Mucosa of rectum (tissue), 2 donors: ENCODE measurements around the gene OPCML.

Experiments used
- H3K27ac ChIP-seq, 2 donors: one replicate each; pipeline ENCODE4 v1.7.0; 2013; ENCODE audit warnings: inconsistent platforms in 2 of 2, low read depth in 2 of 2, low read length in 2 of 2
- H3K27me3 ChIP-seq, 2 donors: one replicate each; pipeline ENCODE4 v1.7.0; 2013; ENCODE audit warnings: low read length in 2 of 2; ENCODE audit not compliant: control insufficient read depth in 2 of 2, insufficient read depth in 2 of 2
- H3K36me3 ChIP-seq, 2 donors: one replicate each; pipeline ENCODE4 v1.7.0; 2013; ENCODE audit warnings: low read length in 2 of 2; ENCODE audit not compliant: control insufficient read depth in 2 of 2, insufficient read depth in 2 of 2
- H3K4me1 ChIP-seq, 2 donors: one replicate each; pipeline ENCODE4 v1.7.0; 2013; ENCODE audit warnings: low read length in 2 of 2, mild to moderate bottlenecking in 1 of 2; ENCODE audit not compliant: control insufficient read depth in 2 of 2, insufficient read depth in 2 of 2
- H3K4me3 ChIP-seq, 2 donors: one replicate each; pipeline ENCODE4 v1.7.0; 2013; ENCODE audit warnings: low read length in 2 of 2
- H3K9ac ChIP-seq, 2 donors: one replicate each; pipeline ENCODE4 v1.7.0; 2013; ENCODE audit warnings: low read length in 2 of 2, low read depth in 1 of 2, mild to moderate bottlenecking in 1 of 2
- H3K9me3 ChIP-seq, 2 donors: one replicate each; pipeline ENCODE4 v1.7.0; 2013; ENCODE audit warnings: low read length in 2 of 2; ENCODE audit not compliant: control insufficient read depth in 2 of 2
- donor health status: healthy.
- donor health status: Normal muscosa, but diverticular disease.

The OPCML gene

DNA sequence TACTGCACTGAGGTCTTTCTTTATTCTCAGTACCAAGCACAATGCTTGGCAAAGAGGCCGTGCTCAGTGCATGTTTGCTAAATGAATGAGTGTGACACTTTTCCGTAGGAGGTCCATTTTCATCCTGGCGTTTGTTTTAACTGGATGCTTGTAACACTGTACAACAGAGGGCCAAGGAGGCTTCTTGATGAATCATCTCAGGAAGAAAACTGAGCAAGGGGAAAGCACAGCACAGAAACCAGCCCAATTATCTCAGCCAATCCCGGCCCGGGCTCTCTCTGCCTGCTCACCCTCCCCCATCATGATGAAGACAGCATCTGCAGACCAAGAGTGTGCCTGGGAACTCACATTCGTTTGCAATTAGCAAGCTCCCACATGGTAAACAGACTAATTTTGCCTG lies 570.3 kb downstream of the OPCML start:
- Histone ChIP-seq H3K4me1 (no peaks in the 10 kb centered on the region), H3K27me3 (no peaks in the 10 kb centered on the region), H3K4me3 (no peak overlapping the region), H3K27ac (no peak overlapping the region), H3K9me3 (no peaks in the 10 kb centered on the region), H3K36me3 (no peaks in the 10 kb centered on the region), H3K9ac (no peak overlapping the region)

GRCh38 chr11:132961453-132961852 lies 570.8 kb downstream of the OPCML start:
- Histone ChIP-seq H3K4me1 (no peaks in the 10 kb centered on the region), H3K9me3 (no peaks in the 10 kb centered on the region), H3K4me3 (no peak overlapping the region), H3K27me3 (no peaks in the 10 kb centered on the region), H3K36me3 (no peaks in the 10 kb centered on the region), H3K9ac (no peak overlapping the region), H3K27ac (no peak overlapping the region)

DNA sequence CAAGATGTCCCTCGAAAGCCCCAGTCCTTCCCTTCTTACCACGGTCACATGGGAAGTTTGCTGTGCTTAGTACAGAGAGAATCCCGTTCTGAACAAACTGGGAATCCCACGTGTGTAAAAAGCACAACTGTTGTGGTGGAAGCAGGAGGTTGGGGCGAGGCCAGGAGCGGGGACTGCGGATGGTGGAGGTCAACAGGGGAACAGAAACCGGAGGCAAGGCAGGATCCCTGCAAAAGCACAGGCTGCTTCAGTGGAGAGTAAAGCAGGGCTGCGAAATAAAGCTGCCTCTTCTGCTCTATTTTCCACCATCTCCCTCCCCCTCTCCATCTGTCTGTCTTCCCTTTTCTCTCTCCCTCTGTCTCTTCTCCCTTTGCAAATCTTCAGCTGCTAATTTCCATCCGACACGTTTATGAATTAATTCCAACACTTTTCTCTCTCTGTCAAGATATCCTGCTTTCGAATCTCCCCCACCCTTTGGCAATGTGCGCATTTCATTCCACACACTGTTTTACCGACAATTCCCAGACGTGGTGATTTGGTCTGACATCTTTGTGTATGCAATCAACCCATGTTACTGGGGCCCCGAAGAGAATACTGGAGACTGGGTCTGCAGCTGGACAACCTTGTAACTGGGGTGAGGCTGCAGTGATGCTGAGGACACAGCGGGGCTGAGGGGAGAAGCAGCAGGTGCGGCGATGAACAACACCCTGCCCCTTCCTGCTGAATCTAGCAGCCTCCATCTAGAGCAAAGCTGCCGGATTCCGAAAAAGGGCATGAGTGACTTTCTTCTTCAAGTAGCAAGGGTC lies 571.8 kb downstream of the OPCML start:
- no peak overlapping the region for H3K9ac ChIP-seq
- no peaks in the 10 kb centered on the region for H3K27me3 ChIP-seq
- no peaks in the 10 kb centered on the region for H3K36me3 ChIP-seq
- H3K4me1 ChIP-seq, result no peaks in the 10 kb centered on the region
- H3K9me3 ChIP-seq, result no peaks in the 10 kb centered on the region
- no peak overlapping the region for H3K4me3 ChIP-seq
- no peak overlapping the region for H3K27ac ChIP-seq

- H3K27me3 ChIP-seq, result no peaks in the 10 kb centered on the region
- H3K4me3 ChIP-seq, result no peak overlapping the region
- no peak overlapping the region for H3K27ac ChIP-seq
- H3K4me1 ChIP-seq, result no peaks in the 10 kb centered on the region
- no peaks in the 10 kb centered on the region for H3K36me3 ChIP-seq
- H3K9me3 ChIP-seq, result no peaks in the 10 kb centered on the region
- H3K9ac ChIP-seq, result no peak overlapping the region
These were observed 572.6 kb downstream of the OPCML start for GRCh38 chr11:132959693-132960092.

DNA sequence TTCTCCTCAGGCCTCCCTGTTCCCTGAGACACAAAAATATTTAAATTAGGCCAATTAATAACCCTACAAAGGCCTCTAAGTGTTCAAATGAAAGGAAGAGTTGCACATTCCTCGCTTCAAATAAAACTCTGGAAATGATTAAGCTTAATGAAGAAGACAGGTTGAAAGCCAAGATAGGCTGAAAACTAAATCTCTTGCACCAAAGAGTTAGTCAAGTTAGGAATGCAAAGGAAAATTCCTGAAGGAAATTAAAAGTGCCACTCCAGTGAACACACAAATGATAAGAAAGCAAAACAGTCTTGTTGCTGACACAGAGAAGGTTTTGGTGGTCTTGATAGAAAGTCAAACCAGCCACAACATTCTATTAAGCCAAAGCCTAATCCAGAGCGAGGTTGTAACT lies 574.4 kb downstream of the OPCML start:
- no peak overlapping the region for H3K4me3 ChIP-seq
- H3K4me1 ChIP-seq, result no peaks in the 10 kb centered on the region
- H3K27me3 ChIP-seq, result no peaks in the 10 kb centered on the region
- H3K9me3 ChIP-seq, result no peaks in the 10 kb centered on the region
- no peak overlapping the region for H3K27ac ChIP-seq
- H3K9ac ChIP-seq, result no peak overlapping the region
- no peaks in the 10 kb centered on the region for H3K36me3 ChIP-seq

- Histone ChIP-seq H3K4me3 (no peak overlapping the region), H3K9ac (no peak overlapping the region), H3K9me3 (peaks cover 0 to 4% of the 10 kb centered on the region in 2 donors), H3K4me1 (no peaks in the 10 kb centered on the region), H3K27ac (no peak overlapping the region), H3K27me3 (no peaks in the 10 kb centered on the region), H3K36me3 (no peaks in the 10 kb centered on the region)
These were observed 584.0 kb downstream of the OPCML start for GRCh38 chr11:132948252-132948651.

DNA sequence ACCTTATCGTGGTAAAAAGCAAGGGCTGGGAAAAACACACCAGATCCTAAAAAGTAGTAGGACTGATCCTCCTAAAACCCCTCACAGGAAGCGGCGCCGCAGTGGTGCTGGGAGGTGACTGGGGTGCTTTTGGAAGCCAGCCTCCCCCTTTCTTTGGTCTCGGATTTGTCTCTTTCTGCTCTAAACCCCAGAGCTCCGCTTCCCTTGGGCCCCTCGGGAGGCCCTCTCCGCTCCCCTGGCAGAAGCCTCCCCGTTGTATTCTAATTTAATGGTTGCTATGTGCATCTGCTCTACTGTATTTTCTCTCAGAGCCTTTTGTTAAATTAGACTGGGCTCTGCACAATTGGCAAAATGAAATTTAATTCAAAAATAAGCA lies 587.7 kb downstream of the OPCML start:
- Histone ChIP-seq H3K9me3 (no peaks in the 10 kb centered on the region), H3K9ac (no peak overlapping the region), H3K4me1 (no peaks in the 10 kb centered on the region), H3K36me3 (no peaks in the 10 kb centered on the region), H3K27me3 (peaks cover 0 to 4% of the 10 kb centered on the region in 2 donors), H3K4me3 (no peak overlapping the region), H3K27ac (no peak overlapping the region)

DNA sequence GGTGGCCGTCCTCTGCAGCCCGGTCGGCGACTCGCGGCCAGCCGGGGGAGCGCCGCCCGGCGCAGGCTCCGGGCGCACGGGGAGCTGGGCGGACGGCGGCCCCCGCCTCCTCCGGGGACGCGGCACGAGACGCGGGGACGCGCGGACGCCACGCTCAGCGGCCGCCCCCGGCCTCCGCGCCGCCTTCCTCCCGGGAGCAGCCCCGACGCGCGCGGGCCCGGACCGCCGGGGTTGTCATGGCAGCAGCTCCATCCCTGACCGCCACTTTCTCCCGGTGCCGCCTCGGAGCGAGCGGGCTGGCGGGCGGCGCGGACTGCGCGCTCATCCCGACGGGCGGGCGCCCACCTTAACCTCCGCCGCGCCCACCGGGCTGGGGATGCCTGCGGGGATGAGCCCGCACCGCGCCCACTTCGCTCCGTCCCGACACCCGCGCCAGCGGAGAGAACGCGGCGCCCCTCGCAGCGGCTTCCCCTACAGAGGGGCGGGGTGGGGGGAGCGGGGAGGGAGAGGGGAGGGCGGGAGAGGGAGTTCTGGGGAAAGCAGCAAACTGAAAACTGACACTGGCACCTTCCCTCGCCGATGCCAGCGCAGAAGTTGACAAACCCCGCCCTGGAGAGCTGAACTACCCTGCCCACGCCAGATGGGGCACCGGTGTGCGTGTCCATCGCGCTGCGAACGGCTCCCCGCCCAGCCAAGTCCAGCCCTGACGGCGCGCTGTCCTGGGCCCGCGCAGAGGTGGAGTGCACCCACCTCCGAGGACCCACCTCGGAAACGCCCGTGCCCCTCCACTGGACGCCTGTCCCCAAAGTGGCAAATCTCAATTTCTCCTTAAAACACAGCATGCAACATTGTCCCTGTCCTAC lies 588.4 kb downstream of the OPCML start:
- Histone ChIP-seq H3K9ac (no peak overlapping the region), H3K27me3 (peaks cover 0 to 4% of the 10 kb centered on the region in 2 donors), H3K4me3 (no peak overlapping the region), H3K36me3 (no peaks in the 10 kb centered on the region), H3K9me3 (no peaks in the 10 kb centered on the region), H3K27ac (no peak overlapping the region), H3K4me1 (no peaks in the 10 kb centered on the region)

- no peak overlapping the region for H3K27ac ChIP-seq
- no peak overlapping the region for H3K9ac ChIP-seq
- no peaks in the 10 kb centered on the region for H3K36me3 ChIP-seq
- H3K9me3 ChIP-seq, result no peaks in the 10 kb centered on the region
- H3K4me1 ChIP-seq, result no peaks in the 10 kb centered on the region
- peaks cover 0 to 4% of the 10 kb centered on the region in 2 donors for H3K27me3 ChIP-seq
- no peak overlapping the region for H3K4me3 ChIP-seq
These were observed 589.0 kb downstream of the OPCML start for GRCh38 chr11:132943357-132943705.

DNA sequence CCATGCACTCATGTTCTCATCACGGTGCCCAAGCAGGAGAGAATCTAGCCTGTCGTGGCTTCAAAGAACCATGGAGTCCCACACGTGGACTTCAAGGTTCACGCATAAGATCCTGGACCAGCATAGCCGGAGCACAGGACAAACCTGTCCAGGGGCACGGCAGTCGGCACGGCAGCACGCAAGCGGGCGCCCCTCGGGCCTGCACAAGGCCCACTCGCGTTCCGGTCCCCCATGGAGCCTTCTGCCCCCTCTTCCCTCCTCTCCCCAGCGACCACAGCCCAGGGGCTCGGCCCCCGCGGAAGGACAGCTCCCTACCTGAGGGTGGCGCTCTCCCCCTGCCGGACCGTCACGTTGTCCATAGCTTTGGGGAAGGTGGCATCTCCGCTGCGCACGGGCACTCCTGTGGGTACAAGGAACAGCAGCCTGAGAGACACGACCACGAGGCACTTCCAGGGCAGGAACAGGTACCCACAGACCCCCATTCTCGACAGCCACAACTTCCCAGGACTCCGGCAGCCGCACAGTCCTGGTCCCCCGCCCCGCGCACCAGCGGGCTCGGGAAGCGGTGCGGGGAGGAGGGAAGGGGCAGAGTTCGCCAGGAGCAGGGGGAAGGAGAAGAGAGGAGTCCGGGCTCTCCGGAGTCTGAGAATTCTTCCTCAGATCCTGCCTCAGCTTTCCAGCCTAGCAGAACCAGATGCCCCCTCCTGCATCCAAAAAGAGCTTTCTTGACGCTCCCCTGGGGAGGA lies 589.5 kb downstream of the OPCML start:
- Histone ChIP-seq H3K4me3 (no peak overlapping the region), H3K27ac (no peak overlapping the region), H3K27me3 (peaks cover 0 to 4% of the 10 kb centered on the region in 2 donors), H3K4me1 (no peaks in the 10 kb centered on the region), H3K9me3 (no peaks in the 10 kb centered on the region), H3K36me3 (no peaks in the 10 kb centered on the region), H3K9ac (no peak overlapping the region)
